Coronary artery (tissue), 2 donors: ENCODE measurements around the gene BUD13.

Experiments
- DNase-seq: peaks from one replicate; pipeline ENCODE4 v3.0.0-alpha.2; 2017; ENCODE audit warnings: low spot score
- H3K27ac ChIP-seq, 2 donors: fragments of 200-600 bp; sonication (generic); one replicate each; pipeline ENCODE4 v1.5.1; 2016 to 2019
- H3K4me3 ChIP-seq: fragments of 200-600 bp; sonication (generic); 2 replicates; pipeline ENCODE4 v1.5.1; 2016; ENCODE audit warnings: mild to moderate bottlenecking, moderate library complexity
- CTCF ChIP-seq: fragments of 200-600 bp; sonication (generic); IDR thresholded peaks from one replicate; pipeline ENCODE4 v1.5.1; 2019; ENCODE audit warnings: antibody characterized with exemption

BUD13 gene

GRCh38 chr11:116733043-116733755, 39.6 kb downstream of the BUD13 start:
- TF ChIP-seq CTCF: peak; percentile 0
- no peak overlapping the region for H3K4me3 ChIP-seq
- peak; percentile 64 for DNase-seq
- no peak overlapping the region for H3K27ac ChIP-seq

GRCh38 chr11:116732271-116733042, 40.3 kb downstream of the BUD13 start:
- H3K27ac ChIP-seq: no peak overlapping the region
- peak; percentile 68 for TF ChIP-seq CTCF
- DNase-seq: peak; percentile 69
- no peak overlapping the region for H3K4me3 ChIP-seq

DNA sequence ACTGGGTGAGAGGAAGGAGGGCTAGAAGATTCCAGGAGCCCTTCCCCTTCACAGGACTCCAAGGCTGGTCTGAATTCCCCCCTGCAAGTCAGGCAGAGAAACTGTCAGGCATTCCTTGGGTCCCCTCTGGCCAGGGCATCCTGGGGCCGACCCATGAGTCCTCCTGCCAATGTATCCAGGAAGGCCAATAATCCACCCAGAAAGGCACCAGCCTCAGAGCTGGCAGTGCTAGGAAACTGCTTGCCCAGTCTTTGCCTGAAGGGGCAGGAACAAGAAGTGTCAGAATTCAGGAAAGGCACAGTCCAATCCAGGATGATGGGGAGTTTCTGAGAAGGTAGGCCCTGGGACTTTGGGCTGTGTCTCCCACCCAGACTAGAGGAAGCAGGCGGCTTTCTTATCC, 41.0 kb downstream of the BUD13 start:
- no peak for TF ChIP-seq CTCF
- H3K27ac ChIP-seq: no peak overlapping the region
- no peak overlapping the region for H3K4me3 ChIP-seq
- DNase-seq: peak; percentile 66

- H3K4me3 ChIP-seq: no peak overlapping the region
- TF ChIP-seq CTCF: no peak
- H3K27ac ChIP-seq: no peak overlapping the region
- peak; percentile 53 for DNase-seq
Observed at GRCh38 chr11:116731097-116731761, 41.6 kb downstream of the BUD13 start.

DNA sequence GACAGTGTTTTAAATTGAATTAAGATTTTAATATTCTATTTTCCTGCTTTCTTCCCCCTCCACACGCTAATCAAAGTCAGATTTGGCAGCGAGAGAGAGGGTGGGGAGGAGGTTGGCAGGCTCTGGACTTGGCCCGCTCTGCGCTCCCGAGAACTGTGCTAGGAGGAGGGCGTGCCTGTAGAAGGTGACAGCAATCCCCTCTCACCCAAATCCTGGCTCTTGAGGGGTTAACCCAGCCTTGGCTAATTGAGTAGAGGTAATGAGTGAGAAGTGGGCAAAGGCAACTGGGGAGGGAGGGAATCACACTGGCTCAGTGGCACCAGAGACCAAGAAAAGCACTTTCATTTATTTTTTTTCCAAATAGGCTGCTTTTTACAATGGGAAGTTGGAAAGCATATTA, 42.2 kb downstream of the BUD13 start:
- peak; percentile 56 for DNase-seq
- Histone ChIP-seq H3K4me3 (no peak overlapping the region), H3K27ac (no peak overlapping the region)
- TF ChIP-seq CTCF: no peak

- no peak overlapping the region for H3K4me3 ChIP-seq
- peak; percentile 56 for DNase-seq
- TF ChIP-seq CTCF: no peak
- no peak overlapping the region for H3K27ac ChIP-seq
Observed at GRCh38 chr11:116730241-116730561, 42.6 kb downstream of the BUD13 start.
